ENCODE data around the gene AGBL2.
"Not testable (repeated sequence)": the region's sequence is repeated elsewhere in the genome, so short reads cannot be mapped to it uniquely, and the experiment has no call there.

The AGBL2 gene

GRCh38 chr11:47689480-47689879 is 25.7 kb downstream of the AGBL2 start:
- peak; percentile 15 for DNase-seq (ENCODE audit: low read depth)
- no peak for TF ChIP-seq CTCF (IDR thresholded peaks at IDR 0.05; ENCODE audit: insufficient read depth, low read depth, low read length, missing control alignments)
- H3K4me3 ChIP-seq (ENCODE audit: low read length) = no peak overlapping the region

- TF ChIP-seq CTCF (IDR thresholded peaks at IDR 0.05; ENCODE audit: insufficient read depth, low read depth, low read length, missing control alignments) = no peak
- DNase-seq (ENCODE audit: low read depth) = no peak
Observed at GRCh38 chr11:47688991-47689390, 26.2 kb downstream of the AGBL2 start.

GRCh38 chr11:47688111-47688510 is 27.1 kb downstream of the AGBL2 start:
- no peak for TF ChIP-seq CTCF (IDR thresholded peaks at IDR 0.05; ENCODE audit: insufficient read depth, low read depth, low read length, missing control alignments)
- DNase-seq (ENCODE audit: low read depth) = no peak
- H3K4me3 ChIP-seq (ENCODE audit: low read length) = no peak overlapping the region

More at GRCh38 chr11:47688991-47689390, 26.2 kb downstream of the AGBL2 start:
- H3K4me3 ChIP-seq (ENCODE audit: low read length) = no peak overlapping the region

GRCh38 chr11:47686704-47687103 is 28.5 kb downstream of the AGBL2 start:
- peak; percentile 27 for DNase-seq (ENCODE audit: low read depth)
- not testable (repeated sequence) for H3K4me3 ChIP-seq (ENCODE audit: low read length)

- no peak overlapping the region for H3K4me3 ChIP-seq (ENCODE audit: low read length)
- no peak for DNase-seq (ENCODE audit: low read depth)
- TF ChIP-seq CTCF (IDR thresholded peaks at IDR 0.05; ENCODE audit: insufficient read depth, low read depth, low read length, missing control alignments) = no peak
Observed at GRCh38 chr11:47686151-47686550, 29.0 kb downstream of the AGBL2 start.

GRCh38 chr11:47675851-47676250 is 39.3 kb downstream of the AGBL2 start:
- DNase-seq (ENCODE audit: low read depth) = no peak
- H3K4me3 ChIP-seq (ENCODE audit: low read length) = no peak overlapping the region
- TF ChIP-seq CTCF (IDR thresholded peaks at IDR 0.05; ENCODE audit: insufficient read depth, low read depth, low read length, missing control alignments) = no peak

GRCh38 chr11:47672283-47672730 is 42.9 kb downstream of the AGBL2 start:
- no peak overlapping the region for H3K4me3 ChIP-seq (ENCODE audit: low read length)
- DNase-seq (ENCODE audit: low read depth) = peak; percentile 81
- no peak for TF ChIP-seq CTCF (IDR thresholded peaks at IDR 0.05; ENCODE audit: insufficient read depth, low read depth, low read length, missing control alignments)
